Islet of Langerhans (tissue), 1 donor: ENCODE data around the gene DHX34.
A peak's percentile ranks its signal among the peaks of the same experiment; 100 is the strongest.
"Not testable (repeated sequence)": the region's sequence is repeated elsewhere in the genome, so short reads cannot be mapped to it uniquely, and the experiment has no call there.

Experiments used
- FAIRE-seq: peaks from one replicate; lab custom pipeline; 2011; peaks lifted over from hg19 to GRCh38; lab: Jason Lieb, UNC

The DHX34 gene

GRCh38 chr19:47348819-47349795, at the start of gene DHX34:
TSS of gene DHX34 (plus strand) at chr19:47349315. CDS start at chr19:47353031, 3,716 bp downstream.
- no peak for FAIRE-seq

- FAIRE-seq: not testable (repeated sequence)
Observed at GRCh38 chr19:47300867-47301266, 48.2 kb upstream of the DHX34 start.

GRCh38 chr19:47302249-47302648, 46.9 kb upstream of the DHX34 start:
- FAIRE-seq: no peak

GRCh38 chr19:47303966-47304365, 45.1 kb upstream of the DHX34 start:
- no peak for FAIRE-seq

GRCh38 chr19:47305309-47305751, 43.8 kb upstream of the DHX34 start:
- peak; percentile 24 for FAIRE-seq

- FAIRE-seq: no peak
Observed at GRCh38 chr19:47306303-47306702, 42.8 kb upstream of the DHX34 start.

GRCh38 chr19:47309038-47309437, 40.1 kb upstream of the DHX34 start:
- FAIRE-seq: no peak

GRCh38 chr19:47309608-47310007, 39.5 kb upstream of the DHX34 start, which contains the start of gene C5AR1:
TSS of gene C5AR1 (plus strand) at chr19:47309861. CDS start at chr19:47309896, 35 bp downstream.
- no peak for FAIRE-seq

GRCh38 chr19:47310323-47310722, 38.8 kb upstream of the DHX34 start:
- FAIRE-seq: no peak

GRCh38 chr19:47310819-47311218, 38.3 kb upstream of the DHX34 start:
- no peak for FAIRE-seq

GRCh38 chr19:47312366-47313006, 36.6 kb upstream of the DHX34 start:
- FAIRE-seq: no peak

GRCh38 chr19:47313754-47314295, 35.3 kb upstream of the DHX34 start:
- FAIRE-seq: no peak

- no peak for FAIRE-seq
Observed at GRCh38 chr19:47315125-47315821, 33.8 kb upstream of the DHX34 start.

GRCh38 chr19:47316513-47316912, 32.6 kb upstream of the DHX34 start:
- FAIRE-seq: no peak

- FAIRE-seq: no peak
Observed at GRCh38 chr19:47319923-47320871, 28.9 kb upstream of the DHX34 start.

- FAIRE-seq: no peak
Observed at GRCh38 chr19:47321630-47322029, 27.5 kb upstream of the DHX34 start.

GRCh38 chr19:47322058-47322457, 27.1 kb upstream of the DHX34 start:
- FAIRE-seq: no peak

GRCh38 chr19:47323409-47323808, 25.7 kb upstream of the DHX34 start:
- FAIRE-seq: no peak

- FAIRE-seq: no peak
Observed at GRCh38 chr19:47323872-47324271, 25.2 kb upstream of the DHX34 start.

- no peak for FAIRE-seq
Observed at GRCh38 chr19:47324502-47324901, 24.6 kb upstream of the DHX34 start.

GRCh38 chr19:47330466-47330869, 18.6 kb upstream of the DHX34 start:
- no peak for FAIRE-seq
